Measurements from ENCODE around the gene FYCO1. TPM values are rescaled to one million over a fixed set of nuclear protein-coding genes. Genes with fewer than 3 reads are reported as not detected.

Gene FYCO1
- total RNA-seq, 1 donor from 2014 or later: 8.3 TPM

DNA sequence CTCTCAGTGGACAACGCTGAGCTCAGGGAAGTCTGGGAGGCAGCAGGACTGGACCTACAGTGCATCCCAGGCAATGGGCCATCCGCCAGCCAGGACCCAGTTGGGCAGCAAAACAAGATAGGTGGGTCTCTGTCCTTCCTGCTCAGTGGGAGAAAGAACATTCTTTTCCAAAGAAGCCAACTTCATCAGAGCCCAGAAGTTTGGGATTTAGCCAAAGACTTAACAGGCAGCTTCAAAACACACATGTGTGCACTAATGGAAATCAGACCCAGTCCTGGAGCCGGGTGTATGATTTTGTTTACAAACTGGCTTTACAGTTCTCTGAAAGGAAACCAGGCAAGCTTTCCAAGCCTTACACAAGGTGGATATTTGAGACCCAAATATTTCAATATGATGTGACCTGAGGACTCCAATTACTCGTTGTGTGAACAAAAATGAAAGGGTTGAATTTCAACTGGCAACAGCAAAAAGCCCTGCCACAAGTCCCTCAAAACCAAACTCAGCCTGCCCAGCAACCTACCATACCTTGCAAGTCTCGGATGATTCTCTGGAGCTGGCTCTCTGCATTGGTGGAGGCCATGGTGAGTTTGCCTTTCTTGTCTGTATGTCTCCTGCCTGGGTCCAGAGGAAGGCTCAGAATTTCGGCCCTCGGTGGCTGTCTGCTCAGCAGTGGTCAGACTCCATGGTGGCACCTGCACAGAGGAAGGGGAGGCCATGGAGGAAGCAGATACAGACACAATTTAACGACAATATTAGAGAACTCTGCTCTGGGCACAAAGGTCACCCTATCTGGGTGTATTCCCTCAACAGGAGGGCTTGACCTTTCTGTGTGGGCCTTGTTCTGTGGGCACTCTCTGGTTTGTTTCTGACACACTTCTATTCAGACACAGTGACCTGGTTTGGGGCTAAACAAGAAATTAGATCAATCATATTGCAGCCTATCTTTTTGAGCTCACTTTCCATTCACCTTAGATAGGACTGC is 11.0 kb downstream of the FYCO1 start:
- no peak for DNase-seq (ENCODE audit: low read depth in 2 of 2)

DNA sequence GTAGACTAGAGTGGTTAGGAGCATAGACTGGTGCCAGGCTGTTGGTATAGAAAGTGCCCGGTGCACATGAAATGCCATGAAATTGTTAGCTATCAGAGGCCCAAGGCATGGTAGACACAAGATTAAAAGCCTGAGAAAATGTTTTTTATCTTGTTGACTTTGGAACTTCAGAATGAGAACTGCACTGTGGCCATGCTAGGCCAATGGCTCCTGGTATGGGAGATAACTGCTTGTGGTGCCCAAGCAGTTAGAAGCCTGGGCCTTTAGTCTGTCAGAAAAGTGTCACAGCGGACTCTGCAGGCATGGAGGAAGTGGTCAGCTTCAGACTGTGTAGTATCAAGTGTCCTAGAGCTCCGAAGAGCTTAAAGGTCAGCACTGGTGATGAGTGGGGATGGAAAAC is 11.9 kb downstream of the FYCO1 start:
- DNase-seq (ENCODE audit: low read depth in 2 of 2): no peak

DNA sequence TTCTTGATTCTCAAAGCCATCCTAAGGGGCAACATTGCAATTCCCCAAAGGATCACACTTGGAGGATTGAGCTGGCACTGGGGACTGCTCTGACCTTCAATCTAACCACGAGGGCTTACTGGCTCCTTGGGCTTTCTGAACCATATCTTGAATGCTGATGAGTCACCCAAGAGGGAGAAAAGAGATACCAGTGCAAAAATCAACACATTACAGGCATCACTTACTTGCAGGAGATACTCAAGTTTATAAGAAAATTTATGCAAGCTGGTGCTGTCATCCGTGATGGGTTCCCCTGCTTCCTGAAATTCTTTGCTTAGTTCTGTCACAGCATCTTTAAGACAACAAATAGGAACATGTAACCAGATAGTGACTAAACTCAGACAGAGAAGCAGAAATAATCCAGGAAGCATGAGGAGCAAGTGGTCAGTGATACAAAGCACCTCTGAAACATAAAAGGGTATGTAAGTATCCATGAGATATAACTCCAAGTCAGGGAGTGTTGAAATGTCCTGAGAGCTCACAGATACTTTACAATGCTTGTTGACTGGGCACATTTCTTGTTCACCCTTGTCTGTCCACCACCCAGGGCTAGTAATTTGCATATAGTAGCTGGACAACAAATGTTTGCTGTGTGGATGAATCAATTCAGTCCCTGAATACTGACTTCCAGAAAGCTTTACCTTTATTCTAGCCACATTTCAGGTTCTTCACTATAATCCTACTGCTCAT is 14.1 kb downstream of the FYCO1 start:
- no peak for DNase-seq (ENCODE audit: low read depth in 2 of 2)

DNA sequence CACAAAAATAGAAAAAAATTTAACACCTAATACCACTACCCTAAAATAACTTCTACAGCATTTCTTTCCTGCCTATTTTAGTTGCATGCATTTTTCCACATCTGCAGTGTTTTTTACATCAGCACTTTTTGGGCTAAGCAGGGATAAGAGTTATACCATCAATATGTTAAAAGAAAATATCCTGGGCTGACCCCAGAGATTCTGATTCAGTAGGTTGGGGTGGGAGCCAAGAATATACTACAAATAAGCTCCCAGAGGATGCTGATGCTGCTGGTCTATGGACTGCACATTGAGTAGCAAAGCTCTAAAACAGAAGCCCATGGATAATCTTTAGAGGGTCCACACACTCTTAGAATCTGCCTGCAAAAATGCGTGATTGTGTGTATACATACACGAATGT is 14.8 kb downstream of the FYCO1 start:
- DNase-seq (ENCODE audit: low read depth in 2 of 2): no peak

DNA sequence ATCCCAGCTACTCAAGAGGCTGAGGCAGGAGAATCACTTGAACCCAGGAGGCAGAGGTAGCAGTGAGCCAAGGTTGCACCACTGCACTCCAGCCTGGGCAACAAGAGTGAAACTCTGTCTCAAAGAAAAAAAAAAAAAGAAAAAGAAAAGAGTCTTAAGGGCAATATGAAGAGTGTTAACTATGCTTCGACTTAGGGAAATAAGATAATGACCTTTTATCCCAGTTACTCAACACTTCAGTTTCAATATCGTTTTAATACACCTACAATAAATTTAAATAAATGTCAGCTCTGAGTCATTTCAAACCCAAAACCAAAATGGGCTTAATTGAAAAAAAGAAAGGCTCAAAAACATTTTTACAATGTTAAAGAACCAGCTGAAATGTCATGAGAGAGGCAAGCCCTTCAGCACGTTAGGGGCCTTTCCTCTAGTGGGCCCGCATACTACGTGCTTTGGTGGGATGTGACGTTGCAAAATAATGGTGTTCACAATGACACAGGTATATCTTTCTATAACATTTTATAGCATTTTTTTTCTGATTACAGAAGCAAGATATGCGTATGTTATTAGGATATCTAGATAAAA is 15.3 kb downstream of the FYCO1 start:
- DNase-seq (ENCODE audit: low read depth in 2 of 2): no peak

DNA sequence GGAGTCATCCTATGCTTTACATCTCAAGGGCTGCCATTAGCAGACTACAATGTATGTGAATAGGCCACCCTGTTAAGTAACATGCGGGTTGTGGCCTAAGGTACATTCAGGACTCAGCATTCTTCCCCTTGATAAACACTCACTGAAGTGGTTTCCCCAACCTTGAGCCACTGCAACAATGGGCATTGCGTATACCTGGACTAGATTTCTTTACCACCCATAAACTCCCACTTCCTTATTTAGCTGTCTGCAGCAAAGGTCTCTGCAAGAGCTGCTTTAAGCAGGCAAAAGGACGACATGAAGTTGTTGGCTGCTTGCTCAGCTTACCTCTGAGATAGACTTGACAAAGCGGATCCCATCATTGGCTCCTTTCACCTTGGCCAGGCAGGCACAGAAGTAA is 16.2 kb downstream of the FYCO1 start:
- DNase-seq (ENCODE audit: low read depth in 2 of 2): no peak

DNA sequence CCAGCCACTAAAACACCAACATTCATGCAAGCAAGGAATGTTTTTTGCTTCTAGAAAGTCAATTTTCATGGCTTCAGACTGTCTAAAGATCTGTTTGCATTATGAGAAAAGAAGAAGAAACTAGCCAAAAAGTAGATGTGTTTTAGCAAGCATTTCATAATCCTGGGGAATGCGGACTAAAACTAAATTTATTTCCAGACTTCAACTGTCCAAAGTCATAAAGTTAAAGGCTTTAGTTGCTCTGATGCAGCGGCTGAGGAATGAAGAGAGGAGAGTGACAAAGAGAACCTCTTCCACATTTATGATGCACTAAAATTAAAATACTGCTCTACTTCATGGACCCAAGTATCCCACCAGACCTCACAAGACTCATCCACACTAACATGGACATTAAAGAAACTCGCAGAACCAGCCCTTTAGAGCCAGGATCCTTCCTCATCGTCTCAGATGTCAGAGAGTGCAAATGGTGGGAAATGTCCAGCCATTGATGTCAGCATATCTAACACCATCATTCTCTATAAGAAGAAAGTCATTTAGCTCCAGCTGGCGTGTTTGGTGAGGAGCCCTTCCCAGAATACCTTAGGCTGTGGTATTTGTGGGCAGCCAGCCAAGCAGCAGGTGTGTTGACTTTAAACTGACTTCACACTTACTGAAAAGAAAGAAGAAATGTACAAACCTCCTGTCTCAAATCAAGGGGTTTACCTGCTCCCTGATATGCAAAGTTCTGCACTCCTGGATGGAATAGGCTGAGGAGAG is 17.4 kb downstream of the FYCO1 start:
- DNase-seq (ENCODE audit: low read depth in 2 of 2): no peak

DNA sequence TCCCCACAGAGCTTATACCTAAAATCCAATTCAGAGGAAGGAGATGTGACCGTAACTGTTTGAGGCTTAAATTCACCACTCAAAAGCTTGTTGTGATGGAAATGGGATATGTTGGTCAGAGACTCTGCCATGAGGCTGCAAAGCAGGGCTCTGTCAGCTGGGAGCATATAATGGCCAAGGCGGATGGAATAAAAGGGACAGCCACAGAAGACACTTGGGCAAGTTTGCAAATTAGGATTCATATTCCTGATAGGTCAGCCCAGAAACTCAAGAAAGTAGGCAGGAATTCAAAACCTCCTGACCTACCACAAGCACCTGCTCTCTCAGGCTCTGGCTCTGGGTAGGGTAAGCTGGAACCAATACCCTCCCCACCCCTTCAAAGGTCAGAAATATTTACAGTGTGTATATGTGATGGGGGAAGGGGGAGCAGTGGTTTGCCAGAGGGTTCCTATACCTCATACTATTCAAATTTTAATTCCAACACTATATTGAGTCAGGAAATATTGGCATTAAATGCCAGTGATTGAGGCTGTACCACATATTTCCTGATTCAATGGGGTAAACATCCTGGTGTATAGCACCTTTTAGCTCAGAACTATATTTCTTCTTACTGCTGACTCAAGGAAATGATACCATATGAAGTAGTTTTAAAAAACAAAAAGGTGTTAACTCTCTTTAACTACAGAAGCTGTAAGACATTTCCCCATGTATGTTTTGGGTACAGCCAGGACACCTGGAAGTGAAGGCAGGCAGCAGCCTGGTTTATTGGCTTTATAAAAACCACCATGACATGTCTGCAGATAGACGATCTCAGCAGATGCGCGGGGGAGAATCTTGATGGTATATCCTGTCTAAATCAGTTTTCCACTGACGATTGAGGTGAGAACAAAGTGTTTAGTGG is 19.2 kb downstream of the FYCO1 start:
- DNase-seq (ENCODE audit: low read depth in 2 of 2): no peak

DNA sequence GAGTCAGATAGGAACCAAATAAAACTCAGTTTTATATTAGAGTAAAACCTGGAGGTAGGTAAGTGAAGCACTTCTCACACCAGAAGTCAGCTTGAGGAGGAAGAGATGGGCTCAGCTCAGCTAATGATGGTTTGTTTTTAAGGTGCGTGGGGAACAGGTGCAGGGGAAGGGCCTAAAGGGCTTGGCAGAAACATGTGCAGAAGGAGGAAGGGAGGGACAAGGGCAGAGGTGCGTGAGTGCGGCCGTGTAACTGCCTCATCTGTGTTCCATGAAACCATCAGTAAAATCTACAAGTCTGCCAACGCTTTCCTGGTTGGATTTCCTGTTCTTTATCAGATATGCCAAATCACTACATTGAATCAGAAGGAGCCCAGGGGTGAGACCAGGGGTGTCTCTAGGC is 19.9 kb downstream of the FYCO1 start:
- no peak for DNase-seq (ENCODE audit: low read depth in 2 of 2)

DNA sequence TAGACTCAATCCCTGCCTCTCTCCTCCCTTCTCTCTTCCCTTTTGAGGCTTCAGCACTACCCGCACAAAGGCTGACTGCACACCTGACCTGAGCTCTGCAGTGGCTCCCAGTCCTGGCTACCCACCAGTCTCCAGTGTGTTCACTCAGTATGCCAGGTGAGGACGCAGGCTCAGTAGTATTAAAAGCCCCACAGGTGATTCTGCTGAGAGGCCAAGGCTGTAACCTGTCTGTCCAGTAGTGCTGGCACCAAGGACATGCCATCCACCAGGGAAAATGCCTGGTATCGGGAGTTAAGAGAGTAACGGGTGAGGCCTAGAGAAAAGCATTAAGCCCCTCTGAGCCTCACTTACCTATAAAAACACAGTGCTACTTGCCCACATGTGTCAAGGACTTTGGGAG is 20.9 kb downstream of the FYCO1 start:
- DNase-seq (ENCODE audit: low read depth in 2 of 2): no peak

DNA sequence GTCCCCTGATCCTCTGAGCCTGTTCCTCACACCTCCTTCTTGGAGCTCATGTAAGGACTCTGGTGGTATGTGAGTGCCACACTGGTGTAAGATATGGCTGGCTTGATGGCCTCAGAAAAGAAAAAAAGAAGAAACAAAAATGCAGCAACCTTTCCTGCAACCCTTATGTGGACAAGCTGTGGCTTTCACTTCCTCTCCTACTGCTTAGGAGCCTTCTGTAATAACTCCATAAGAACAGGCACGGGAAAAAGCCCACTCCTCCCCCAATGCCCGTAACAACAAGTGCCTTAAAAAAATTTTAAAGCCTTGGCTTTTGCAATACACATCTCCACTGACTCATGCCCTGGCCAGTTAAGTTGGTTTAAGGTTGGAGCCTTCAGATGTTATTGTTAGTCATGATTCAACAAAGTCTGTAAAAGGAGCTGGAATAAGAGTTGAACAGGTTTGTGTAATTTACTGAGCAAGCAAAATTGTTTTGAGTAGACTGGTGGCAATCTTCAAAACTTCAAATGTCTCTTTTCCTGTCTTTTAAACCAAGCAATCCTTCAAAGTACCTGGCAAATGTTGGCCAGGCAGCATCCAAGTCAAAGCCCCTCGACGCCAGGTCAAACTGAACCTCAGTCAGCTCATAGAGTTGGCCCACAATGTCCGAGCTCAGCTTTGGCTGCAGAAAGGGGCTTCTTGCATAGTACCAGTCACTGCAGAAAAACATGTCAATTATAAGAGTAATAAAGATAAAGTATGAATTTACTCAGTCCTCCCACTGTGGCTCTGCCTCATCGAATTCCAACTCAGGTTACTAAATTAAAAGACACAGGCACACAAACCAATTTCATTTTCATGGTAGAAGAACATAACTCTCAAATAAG is 22.9 kb downstream of the FYCO1 start:
- no peak for DNase-seq (ENCODE audit: low read depth in 2 of 2)

DNA sequence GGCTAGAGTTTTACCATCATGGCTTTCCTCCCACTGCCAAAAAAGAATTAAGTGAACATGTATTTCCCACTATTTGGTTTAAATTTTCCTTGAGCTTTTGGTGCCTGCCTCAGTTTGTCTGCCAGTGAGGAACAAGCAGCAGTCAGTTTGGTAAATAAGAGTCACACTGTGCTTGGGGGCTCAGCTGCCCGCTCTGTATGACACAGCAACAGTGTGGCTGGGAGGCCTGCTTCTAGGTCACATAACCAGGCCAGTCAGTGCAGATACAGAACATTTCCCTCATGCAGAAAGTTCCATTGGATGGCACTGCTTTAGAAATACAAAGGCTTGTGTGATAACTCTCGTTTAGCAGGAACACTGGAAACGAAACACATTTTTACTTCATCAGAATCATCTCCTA is 25.7 kb downstream of the FYCO1 start:
- no peak for DNase-seq (ENCODE audit: low read depth in 2 of 2)

DNA sequence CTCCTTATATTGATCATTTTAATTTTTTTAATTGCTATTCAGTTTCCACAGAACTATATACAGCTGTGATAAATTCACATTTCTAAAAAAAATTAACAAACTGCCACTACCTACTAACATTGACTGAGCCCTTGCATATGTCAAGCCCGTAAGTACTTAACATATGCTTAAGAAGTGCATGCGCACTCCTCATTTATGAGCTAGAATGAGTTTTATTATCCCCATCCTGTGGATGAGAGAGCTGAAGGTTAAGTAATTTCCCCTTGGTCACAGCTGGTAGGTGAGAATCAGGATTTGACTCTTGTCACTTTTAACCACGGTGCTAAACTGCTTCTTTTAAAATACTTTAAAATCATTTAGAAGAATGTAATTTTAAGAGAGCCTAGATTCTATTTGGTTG is 26.5 kb downstream of the FYCO1 start:
- DNase-seq (ENCODE audit: low read depth in 2 of 2): no peak

DNA sequence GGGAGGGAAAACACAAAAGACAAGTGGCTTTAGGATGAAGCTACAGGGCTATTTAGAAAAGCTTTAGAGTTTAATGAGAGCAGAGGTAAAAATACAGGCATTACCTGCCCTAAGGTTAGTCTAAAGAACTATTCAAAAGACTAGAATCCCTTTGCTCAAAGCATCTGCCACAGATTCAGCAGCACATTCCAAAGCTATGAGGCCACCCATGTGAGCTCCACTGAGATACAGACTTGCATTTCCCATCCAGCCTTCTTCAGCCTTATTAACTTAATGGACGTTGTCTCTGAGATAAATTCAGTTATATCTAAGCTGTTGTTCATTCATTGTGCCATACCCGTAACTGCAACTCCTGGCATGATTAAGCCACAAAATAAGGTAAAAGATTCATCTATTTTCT is 26.9 kb downstream of the FYCO1 start:
- DNase-seq (ENCODE audit: low read depth in 2 of 2): no peak

DNA sequence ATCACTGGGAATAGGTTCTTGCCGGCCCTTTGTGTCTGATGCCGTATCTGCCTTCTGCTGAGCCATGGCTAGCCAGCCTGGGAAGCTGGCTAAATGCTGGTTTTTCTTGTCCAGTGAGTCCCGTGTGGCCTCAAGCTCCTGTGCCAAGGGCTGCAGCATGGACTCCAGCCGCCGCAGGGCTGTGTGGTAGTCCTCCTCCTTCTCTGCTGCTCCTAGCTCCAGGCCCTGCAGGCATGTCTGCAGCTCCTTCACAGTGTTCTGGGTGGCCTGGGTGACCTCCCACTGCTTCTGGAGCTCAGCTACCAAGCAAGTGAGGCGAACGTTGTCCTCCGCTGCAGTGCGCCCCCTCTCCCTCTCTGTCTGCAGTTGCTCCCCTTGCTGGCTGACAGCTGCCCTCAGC is 27.5 kb downstream of the FYCO1 start:
- no peak for DNase-seq (ENCODE audit: low read depth in 2 of 2)

DNA sequence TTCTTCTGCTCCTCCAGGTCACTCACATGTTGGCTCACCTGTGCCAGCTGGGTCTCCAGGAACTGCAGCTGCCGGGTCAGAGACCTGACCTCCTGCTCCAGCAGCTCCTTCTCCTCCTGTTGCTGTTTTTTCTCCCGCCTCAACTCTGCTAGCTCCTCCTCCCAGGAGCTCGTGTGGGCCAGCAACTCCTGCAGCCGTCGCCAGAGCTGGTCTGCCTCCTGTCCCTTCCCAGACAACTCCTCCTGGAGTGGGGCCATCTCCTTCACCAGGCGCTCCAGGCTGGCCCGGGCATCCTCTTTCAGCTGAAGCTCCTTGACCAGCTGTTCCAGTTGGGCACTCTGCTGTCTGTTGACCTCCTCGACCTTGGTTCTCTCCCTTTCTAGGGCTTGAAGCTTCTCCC is 27.9 kb downstream of the FYCO1 start:
- no peak for DNase-seq (ENCODE audit: low read depth in 2 of 2)

DNA sequence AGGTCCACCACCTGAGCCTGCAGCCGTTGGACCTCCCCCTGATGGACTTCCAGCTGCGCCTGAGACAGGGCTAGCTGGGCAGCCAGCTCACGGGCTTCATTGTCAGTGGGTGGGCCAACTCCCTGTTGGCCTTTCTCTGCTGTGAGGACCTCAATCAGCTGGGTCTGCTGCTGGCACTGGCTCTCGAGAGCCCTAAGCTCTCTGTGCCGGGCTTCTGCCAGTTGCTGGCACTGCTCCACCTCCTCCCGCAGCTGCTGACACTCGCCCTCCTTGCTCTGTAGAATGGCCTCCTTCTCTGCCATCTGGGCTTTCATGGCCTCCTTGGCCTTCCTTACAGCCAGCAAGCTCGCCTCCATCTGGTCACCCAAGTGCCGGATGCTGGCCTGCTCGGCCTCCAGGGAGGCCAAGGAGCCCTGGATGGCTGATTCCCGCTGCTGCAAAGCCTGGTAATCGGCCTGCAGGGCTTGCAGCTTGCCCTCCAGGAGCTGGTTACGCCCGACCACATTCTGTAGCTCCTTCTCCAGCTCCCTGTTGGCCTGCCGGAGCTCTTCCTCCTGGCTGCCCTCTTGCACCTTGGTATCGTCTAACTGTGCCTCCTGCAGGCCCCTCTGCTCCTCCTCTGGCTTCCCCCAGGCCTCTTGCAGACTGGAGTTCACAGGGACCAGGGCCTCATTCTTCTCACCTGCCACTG is 28.5 kb downstream of the FYCO1 start:
- DNase-seq (ENCODE audit: low read depth in 2 of 2): no peak

DNA sequence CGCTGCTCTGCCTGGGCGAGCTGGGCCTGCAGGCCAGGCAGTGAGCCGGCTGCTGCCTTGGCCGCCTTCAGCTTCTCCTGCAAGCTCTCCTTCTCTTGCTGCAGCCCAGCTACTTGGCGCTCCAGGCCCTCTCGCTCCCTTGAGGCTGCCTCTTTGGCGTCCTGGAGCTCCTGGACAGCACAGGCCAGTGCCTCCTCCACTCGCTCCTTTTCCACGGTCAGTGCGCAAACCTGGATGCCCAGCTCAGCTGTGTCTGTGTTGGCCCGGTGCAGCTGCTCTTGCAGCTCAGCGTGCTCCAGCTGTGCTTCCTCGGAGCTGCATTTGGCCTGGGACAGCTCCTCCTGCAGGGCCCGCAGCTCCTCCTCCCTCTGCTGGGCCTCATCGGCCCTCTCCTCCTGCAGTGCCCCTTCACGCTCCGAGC is 29.2 kb downstream of the FYCO1 start:
- DNase-seq (ENCODE audit: low read depth in 2 of 2): no peak

DNA sequence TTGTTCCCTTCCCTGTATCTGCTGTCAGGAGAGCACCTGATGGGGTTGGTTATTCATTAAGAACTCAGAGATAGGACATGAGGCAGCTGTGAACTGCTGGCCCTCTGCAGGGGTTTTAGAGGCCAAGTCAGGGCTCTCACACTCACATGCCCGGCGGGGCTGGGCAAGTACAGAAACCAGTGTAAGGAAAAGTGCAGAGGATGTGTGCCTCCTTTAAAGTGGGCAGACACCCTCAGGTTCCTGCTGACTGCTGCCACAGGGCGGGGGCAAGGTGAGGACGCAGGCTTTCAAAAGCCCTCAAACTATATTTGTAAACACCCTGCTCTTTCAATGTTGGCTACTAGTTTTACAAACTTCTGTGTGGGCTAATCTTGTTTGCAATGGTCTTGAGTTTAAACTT is 30.0 kb downstream of the FYCO1 start:
- no peak for DNase-seq (ENCODE audit: low read depth in 2 of 2)

Measured in dermis microvascular lymphatic vessel endothelial cell (primary cell).